ENCODE data around the gene LY6G5C. TPM values are rescaled to one million over a fixed set of nuclear protein-coding genes. Genes with fewer than 3 reads are reported as not detected.
A peak's percentile ranks its signal among the peaks of the same experiment; 100 is the strongest.
"Not testable (repeated sequence)": the region's sequence is repeated elsewhere in the genome, so short reads cannot be mapped to it uniquely, and the experiment has no call there.

LY6G5C gene
- total RNA-seq, 1 experiment from 2014 or later, result not detected

- no peaks in the 10 kb centered on the region for H3K27me3 ChIP-seq (ENCODE audit: low read length)
- no peaks in the 10 kb centered on the region for H3K9me3 ChIP-seq (ENCODE audit: low read length)
- no peaks in the 10 kb centered on the region for H3K36me3 ChIP-seq (ENCODE audit: insufficient read depth, low read length)
- H3K9me2 ChIP-seq (replicated peaks; ENCODE audit: insufficient read depth, low read length), result no peaks in the 10 kb centered on the region
- no peak overlapping the region for H3K4me3 ChIP-seq (ENCODE audit: low read length)
- no peak overlapping the region for H2AFZ ChIP-seq (ENCODE audit: low read length)
- H3K79me2 ChIP-seq (ENCODE audit: low read length), result no peaks in the 10 kb centered on the region
- no peak overlapping the region for H3K27ac ChIP-seq (ENCODE audit: low read length)
- H4K20me1 ChIP-seq (ENCODE audit: insufficient read depth, low read depth, low read length), result no peaks in the 10 kb centered on the region
- H3K4me2 ChIP-seq (ENCODE audit: low read depth, low read length, poor library complexity, severe bottlenecking), result no peak overlapping the region
- H3K4me1 ChIP-seq (ENCODE audit: low read length), result no peaks in the 10 kb centered on the region
- H3K9ac ChIP-seq (ENCODE audit: low read length), result no peak overlapping the region
- no peak for DNase-seq
Observed at GRCh38 chr6:31710523-31711219, 29.8 kb upstream of the LY6G5C start.

- H3K4me3 ChIP-seq (ENCODE audit: low read length), result not testable (repeated sequence)
Observed at GRCh38 chr6:31709157-31709556, 28.3 kb upstream of the LY6G5C start.

GRCh38 chr6:31708224-31708623 is 27.4 kb upstream of the LY6G5C start:
- Histone ChIP-seq H4K20me1 (ENCODE audit: insufficient read depth, low read depth, low read length) (no peaks in the 10 kb centered on the region), H3K4me1 (ENCODE audit: low read length) (peaks cover 8% of the 10 kb centered on the region), H3K9me2 (replicated peaks; ENCODE audit: insufficient read depth, low read length) (no peaks in the 10 kb centered on the region), H3K27ac (ENCODE audit: low read length) (no peak overlapping the region), H2AFZ (ENCODE audit: low read length) (no peak overlapping the region), H3K27me3 (ENCODE audit: low read length) (no peaks in the 10 kb centered on the region), H3K9me3 (ENCODE audit: low read length) (no peaks in the 10 kb centered on the region), H3K79me2 (ENCODE audit: low read length) (no peaks in the 10 kb centered on the region), H3K9ac (ENCODE audit: low read length) (no peak overlapping the region), H3K4me2 (ENCODE audit: low read depth, low read length, poor library complexity, severe bottlenecking) (no peak overlapping the region), H3K4me3 (ENCODE audit: low read length) (no peak overlapping the region), H3K36me3 (ENCODE audit: insufficient read depth, low read length) (no peaks in the 10 kb centered on the region)
- no peak for DNase-seq

More at GRCh38 chr6:31709157-31709556, 28.3 kb upstream of the LY6G5C start:
- H3K27ac ChIP-seq (ENCODE audit: low read length); H3K4me1 ChIP-seq (ENCODE audit: low read length); DNase-seq; H4K20me1 ChIP-seq (ENCODE audit: insufficient read depth, low read depth, low read length); H3K4me2 ChIP-seq (ENCODE audit: low read depth, low read length, poor library complexity, severe bottlenecking); H3K27me3 ChIP-seq (ENCODE audit: low read length); H3K9ac ChIP-seq (ENCODE audit: low read length); H3K9me3 ChIP-seq (ENCODE audit: low read length); H3K36me3 ChIP-seq (ENCODE audit: insufficient read depth, low read length); H2AFZ ChIP-seq (ENCODE audit: low read length); H3K79me2 ChIP-seq (ENCODE audit: low read length); H3K9me2 ChIP-seq (replicated peaks; ENCODE audit: insufficient read depth, low read length): not testable (repeated sequence)

GRCh38 chr6:31707701-31708100 is 26.8 kb upstream of the LY6G5C start:
- Histone ChIP-seq H4K20me1 (ENCODE audit: insufficient read depth, low read depth, low read length) (no peaks in the 10 kb centered on the region), H3K9ac (ENCODE audit: low read length) (no peak overlapping the region), H3K36me3 (ENCODE audit: insufficient read depth, low read length) (no peaks in the 10 kb centered on the region), H3K9me3 (ENCODE audit: low read length) (no peaks in the 10 kb centered on the region), H3K4me3 (ENCODE audit: low read length) (no peak overlapping the region), H3K79me2 (ENCODE audit: low read length) (peaks cover 2% of the 10 kb centered on the region; the same call in 1 of the 2 replicates), H3K4me2 (ENCODE audit: low read depth, low read length, poor library complexity, severe bottlenecking) (no peak overlapping the region), H3K9me2 (replicated peaks; ENCODE audit: insufficient read depth, low read length) (no peaks in the 10 kb centered on the region), H3K4me1 (ENCODE audit: low read length) (peaks cover 8% of the 10 kb centered on the region), H2AFZ (ENCODE audit: low read length) (no peak overlapping the region), H3K27ac (ENCODE audit: low read length) (no peak overlapping the region), H3K27me3 (ENCODE audit: low read length) (no peaks in the 10 kb centered on the region)
- no peak for DNase-seq

GRCh38 chr6:31706599-31706998 is 25.7 kb upstream of the LY6G5C start, which contains the start of gene LY6G6F:
LY6G6F (plus strand) TSS chr6:31706866; CDS start chr6:31706907, 41 bp downstream.
- Histone ChIP-seq H4K20me1 (ENCODE audit: insufficient read depth, low read depth, low read length) (no peaks in the 10 kb centered on the region), H3K4me1 (ENCODE audit: low read length) (peaks cover 15% of the 10 kb centered on the region), H3K9ac (ENCODE audit: low read length) (no peak within 1 kb of the TSS), H3K36me3 (ENCODE audit: insufficient read depth, low read length) (no peaks in the 10 kb centered on the region), H2AFZ (ENCODE audit: low read length) (no peak within 1 kb of the TSS), H3K27ac (ENCODE audit: low read length) (no peak within 1 kb of the TSS), H3K4me2 (ENCODE audit: low read depth, low read length, poor library complexity, severe bottlenecking) (no peak within 1 kb of the TSS), H3K9me3 (ENCODE audit: low read length) (no peaks in the 10 kb centered on the region), H3K27me3 (ENCODE audit: low read length) (no peaks in the 10 kb centered on the region), H3K9me2 (replicated peaks; ENCODE audit: insufficient read depth, low read length) (no peaks in the 10 kb centered on the region), H3K4me3 (ENCODE audit: low read length) (no peak within 1 kb of the TSS), H3K79me2 (ENCODE audit: low read length) (peaks cover 13% of the 10 kb centered on the region)
- DNase-seq, result no peak

GRCh38 chr6:31705931-31706330 is 25.1 kb upstream of the LY6G5C start:
- no peak for DNase-seq
- H3K4me3 ChIP-seq (ENCODE audit: low read length), result no peak overlapping the region
- no peak overlapping the region for H3K9ac ChIP-seq (ENCODE audit: low read length)
- peaks cover 20% of the 10 kb centered on the region for H3K79me2 ChIP-seq (ENCODE audit: low read length)
- no peaks in the 10 kb centered on the region for H3K9me2 ChIP-seq (replicated peaks; ENCODE audit: insufficient read depth, low read length)
- no peak overlapping the region for H3K4me2 ChIP-seq (ENCODE audit: low read depth, low read length, poor library complexity, severe bottlenecking)
- no peaks in the 10 kb centered on the region for H4K20me1 ChIP-seq (ENCODE audit: insufficient read depth, low read depth, low read length)
- H3K9me3 ChIP-seq (ENCODE audit: low read length), result no peaks in the 10 kb centered on the region
- no peak overlapping the region for H3K27ac ChIP-seq (ENCODE audit: low read length)
- no peak overlapping the region for H2AFZ ChIP-seq (ENCODE audit: low read length)
- peaks cover 21% of the 10 kb centered on the region for H3K4me1 ChIP-seq (ENCODE audit: low read length)
- H3K36me3 ChIP-seq (ENCODE audit: insufficient read depth, low read length), result no peaks in the 10 kb centered on the region
- H3K27me3 ChIP-seq (ENCODE audit: low read length), result no peaks in the 10 kb centered on the region

GRCh38 chr6:31702819-31703716 is 22.2 kb upstream of the LY6G5C start, which contains the start of gene ABHD16A:
ABHD16A (minus strand) TSS chr6:31703324; CDS start chr6:31703281, 43 bp downstream.
- Histone ChIP-seq H3K4me2 (ENCODE audit: low read depth, low read length, poor library complexity, severe bottlenecking) (peak within 1 kb of the TSS; percentile 93), H4K20me1 (ENCODE audit: insufficient read depth, low read depth, low read length) (no peaks in the 10 kb centered on the region), H3K36me3 (ENCODE audit: insufficient read depth, low read length) (no peaks in the 10 kb centered on the region; the same call in 1 of the 2 replicates), H3K4me3 (ENCODE audit: low read length) (peak within 1 kb of the TSS; percentile 84), H3K27me3 (ENCODE audit: low read length) (no peaks in the 10 kb centered on the region), H3K27ac (ENCODE audit: low read length) (peak within 1 kb of the TSS; percentile 86), H3K9me2 (replicated peaks; ENCODE audit: insufficient read depth, low read length) (no peaks in the 10 kb centered on the region), H3K9ac (ENCODE audit: low read length) (peak within 1 kb of the TSS; percentile 92), H3K79me2 (ENCODE audit: low read length) (peaks cover 27% of the 10 kb centered on the region), H3K4me1 (ENCODE audit: low read length) (peaks cover 28% of the 10 kb centered on the region), H3K9me3 (ENCODE audit: low read length) (no peaks in the 10 kb centered on the region), H2AFZ (ENCODE audit: low read length) (peak within 1 kb of the TSS; percentile 98)
- DNase-seq, result peak; percentile 99

GRCh38 chr6:31702405-31702818 is 21.5 kb upstream of the LY6G5C start:
- Histone ChIP-seq H3K9me3 (ENCODE audit: low read length) (no peaks in the 10 kb centered on the region), H3K79me2 (ENCODE audit: low read length) (peaks cover 27% of the 10 kb centered on the region), H2AFZ (ENCODE audit: low read length) (peak overlapping the region; percentile 22; the same call in 1 of the 2 replicates), H3K9me2 (replicated peaks; ENCODE audit: insufficient read depth, low read length) (no peaks in the 10 kb centered on the region), H3K4me2 (ENCODE audit: low read depth, low read length, poor library complexity, severe bottlenecking) (peak overlapping the region; percentile 93), H3K27ac (ENCODE audit: low read length) (peak overlapping the region; percentile 86), H3K36me3 (ENCODE audit: insufficient read depth, low read length) (no peaks in the 10 kb centered on the region; the same call in 1 of the 2 replicates), H3K9ac (ENCODE audit: low read length) (peak overlapping the region; percentile 92), H3K4me3 (ENCODE audit: low read length) (peak overlapping the region; percentile 84), H4K20me1 (ENCODE audit: insufficient read depth, low read depth, low read length) (no peaks in the 10 kb centered on the region), H3K27me3 (ENCODE audit: low read length) (no peaks in the 10 kb centered on the region), H3K4me1 (ENCODE audit: low read length) (peaks cover 34% of the 10 kb centered on the region)
- peak; percentile 65 for DNase-seq
